GM23338 (cell line): ENCODE results near the gene NDST4. TPM values are rescaled to one million over a fixed set of nuclear protein-coding genes. Genes with fewer than 3 reads are reported as not detected.

Source experiments
- ATAC-seq: fragments of 200-7000 bp; cut with Tn5 transposase; 3 replicates; pipeline ENCODE4 v1.9.1; 2020
- DNase-seq: peaks from one replicate; pipeline ENCODE4 v3.0.0-alpha.2; 2015; ENCODE audit warnings: low spot score
- H2AFZ ChIP-seq: fragments of 200-600 bp; sonication (generic); 2 replicates; pipeline ENCODE4 v1.8.0; 2016; ENCODE audit warnings: antibody characterized with exemption, mild to moderate bottlenecking, moderate library complexity
- H3F3A ChIP-seq: fragments of 200-600 bp; sonication (generic); replicated peaks from 2 replicates; pipeline ENCODE4 v1.8.0; 2017; ENCODE audit warnings: antibody characterized with exemption, mixed run types, low read depth
- H3K27ac ChIP-seq: fragments of 200-600 bp; sonication (generic); 2 replicates; pipeline ENCODE4 v1.6.1; 2016; ENCODE audit warnings: low read depth
- H3K27me3 ChIP-seq: fragments of 200-600 bp; sonication (generic); 2 replicates; pipeline ENCODE4 v1.8.0; 2016; ENCODE audit warnings: mild to moderate bottlenecking, mixed run types, moderate library complexity; ENCODE audit not compliant: insufficient read depth
- H3K36me3 ChIP-seq: fragments of 200-600 bp; sonication (generic); 2 replicates; pipeline ENCODE4 v1.8.0; 2016; ENCODE audit warnings: mild to moderate bottlenecking; ENCODE audit not compliant: insufficient read depth
- H3K4me1 ChIP-seq: fragments of 200-600 bp; sonication (generic); 2 replicates; pipeline ENCODE4 v1.8.0; 2016; ENCODE audit warnings: mild to moderate bottlenecking, moderate library complexity; ENCODE audit not compliant: insufficient read depth
- H3K4me2 ChIP-seq: fragments of 200-600 bp; sonication (generic); 2 replicates; pipeline ENCODE4 v1.7.1; 2017; ENCODE audit warnings: mixed run types
- H3K4me3 ChIP-seq: fragments of 200-600 bp; sonication (generic); 2 replicates; pipeline ENCODE4 v1.6.1; 2016; ENCODE audit warnings: mixed run types
- H3K79me2 ChIP-seq: fragments of 200-600 bp; sonication (generic); replicated peaks from 2 replicates; pipeline ENCODE4 v1.8.0; 2017; ENCODE audit warnings: mild to moderate bottlenecking; ENCODE audit not compliant: insufficient read depth
- H3K9me2 ChIP-seq: fragments of 200-600 bp; sonication (generic); 2 replicates; pipeline ENCODE4 v1.8.0; 2017; ENCODE audit not compliant: insufficient read depth
- H4K20me1 ChIP-seq: fragments of 200-600 bp; sonication (generic); replicated peaks from 2 replicates; pipeline ENCODE4 v1.8.0; 2017; ENCODE audit warnings: mild to moderate bottlenecking; ENCODE audit not compliant: insufficient read depth
- H3K27ac Mint-ChIP-seq: 2 replicates; pipeline ENCODE4 v1.8.0; 2020; ENCODE audit warnings: inconsistent platforms, mild to moderate bottlenecking, moderate library complexity, mixed read lengths
- H3K27me3 Mint-ChIP-seq: 3 replicates; pipeline ENCODE4 v1.8.0; 2022; ENCODE audit warnings: low read depth, mild to moderate bottlenecking, moderate library complexity, mixed read lengths, inconsistent platforms; ENCODE audit not compliant: insufficient read depth, poor library complexity
- H3K36me3 Mint-ChIP-seq: 3 replicates; pipeline ENCODE4 v1.8.0; 2021; ENCODE audit warnings: low read depth, mild to moderate bottlenecking, inconsistent platforms, moderate library complexity, mixed read lengths
- H3K4me1 Mint-ChIP-seq: 3 replicates; pipeline ENCODE4 v1.8.0; 2020; ENCODE audit warnings: mild to moderate bottlenecking, inconsistent platforms, mixed read lengths
- H3K4me3 Mint-ChIP-seq: 3 replicates; pipeline ENCODE4 v1.8.0; 2021; ENCODE audit warnings: moderate library complexity, mild to moderate bottlenecking, inconsistent platforms, mixed read lengths
- H3K9me3 Mint-ChIP-seq: 3 replicates; pipeline ENCODE4 v1.8.0; 2020; ENCODE audit warnings: moderate library complexity, mild to moderate bottlenecking, inconsistent platforms, mixed read lengths
- JUNB ChIP-seq: IDR thresholded peaks from one replicate; pipeline ENCODE4 v1.6.1; 2016; ENCODE audit warnings: antibody characterized with exemption; ENCODE audit not compliant: unreplicated experiment
- POLR2AphosphoS5 ChIP-seq: IDR thresholded peaks from 2 replicates; pipeline ENCODE4 v1.6.1; 2016; ENCODE audit warnings: antibody characterized with exemption, low read depth
- STAT1 ChIP-seq: IDR thresholded peaks from one replicate; pipeline ENCODE4 v1.6.1; 2016; ENCODE audit warnings: antibody characterized with exemption; ENCODE audit not compliant: unreplicated experiment
- ZNF331 ChIP-seq: fragments of 250-450 bp; sonication (Bioruptor Pico); IDR thresholded peaks from 2 replicates; pipeline ENCODE4 v1.5.0; 2020; ENCODE audit warnings: low read depth, mild to moderate bottlenecking, moderate library complexity
- polyA plus RNA-seq: library from polyadenylated mRNA; unstranded; fragments of >200 nt; fragmentation: Nextera tagmentation; extraction: Ambion mirVana; gene quantifications from 2 replicates; pipeline ENCODE4 v1.2.1, GENCODE V29; 2016
- total RNA-seq: library from RNA; depleted of rRNA; stranded (reverse); fragments of >200 nt; shearing (Covaris generic); gene quantifications from 2 replicates; pipeline ENCODE4 v1.2.3, GENCODE V29; 2014
- TF ChIP-seq, protein P1 (sequence below): IDR thresholded peaks from one replicate; pipeline ENCODE4 v1.6.1; 2018; ENCODE audit warnings: antibody characterized with exemption; ENCODE audit not compliant: unreplicated experiment
- TF ChIP-seq, protein P2 (sequence below): IDR thresholded peaks from 2 replicates; pipeline ENCODE4 v1.6.1; 2016; ENCODE audit warnings: antibody characterized with exemption
- TF ChIP-seq, protein P3 (sequence below), 2 experiments: fragments of 200-600 bp in 1 of 2; sonication (generic) in 1 of 2; conservative IDR thresholded peaks; 2 replicates each; pipeline versions ENCODE4 v1.5.1 to v1.6.1; 2016 to 2017; ENCODE audit warnings: antibody characterized with exemption in 2 of 2, low read depth in 2 of 2, mild to moderate bottlenecking in 2 of 2, moderate library complexity in 1 of 2

Gene NDST4
- total and polyA plus RNA-seq, 2 experiments from 2014 or later: not detected

- TF ChIP-seq, protein P1, sequence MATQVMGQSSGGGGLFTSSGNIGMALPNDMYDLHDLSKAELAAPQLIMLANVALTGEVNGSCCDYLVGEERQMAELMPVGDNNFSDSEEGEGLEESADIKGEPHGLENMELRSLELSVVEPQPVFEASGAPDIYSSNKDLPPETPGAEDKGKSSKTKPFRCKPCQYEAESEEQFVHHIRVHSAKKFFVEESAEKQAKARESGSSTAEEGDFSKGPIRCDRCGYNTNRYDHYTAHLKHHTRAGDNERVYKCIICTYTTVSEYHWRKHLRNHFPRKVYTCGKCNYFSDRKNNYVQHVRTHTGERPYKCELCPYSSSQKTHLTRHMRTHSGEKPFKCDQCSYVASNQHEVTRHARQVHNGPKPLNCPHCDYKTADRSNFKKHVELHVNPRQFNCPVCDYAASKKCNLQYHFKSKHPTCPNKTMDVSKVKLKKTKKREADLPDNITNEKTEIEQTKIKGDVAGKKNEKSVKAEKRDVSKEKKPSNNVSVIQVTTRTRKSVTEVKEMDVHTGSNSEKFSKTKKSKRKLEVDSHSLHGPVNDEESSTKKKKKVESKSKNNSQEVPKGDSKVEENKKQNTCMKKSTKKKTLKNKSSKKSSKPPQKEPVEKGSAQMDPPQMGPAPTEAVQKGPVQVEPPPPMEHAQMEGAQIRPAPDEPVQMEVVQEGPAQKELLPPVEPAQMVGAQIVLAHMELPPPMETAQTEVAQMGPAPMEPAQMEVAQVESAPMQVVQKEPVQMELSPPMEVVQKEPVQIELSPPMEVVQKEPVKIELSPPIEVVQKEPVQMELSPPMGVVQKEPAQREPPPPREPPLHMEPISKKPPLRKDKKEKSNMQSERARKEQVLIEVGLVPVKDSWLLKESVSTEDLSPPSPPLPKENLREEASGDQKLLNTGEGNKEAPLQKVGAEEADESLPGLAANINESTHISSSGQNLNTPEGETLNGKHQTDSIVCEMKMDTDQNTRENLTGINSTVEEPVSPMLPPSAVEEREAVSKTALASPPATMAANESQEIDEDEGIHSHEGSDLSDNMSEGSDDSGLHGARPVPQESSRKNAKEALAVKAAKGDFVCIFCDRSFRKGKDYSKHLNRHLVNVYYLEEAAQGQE: no peak
- TF ChIP-seq ZNF331 (CRISPR knock-in tag): no peak
- TF ChIP-seq, protein P2, sequence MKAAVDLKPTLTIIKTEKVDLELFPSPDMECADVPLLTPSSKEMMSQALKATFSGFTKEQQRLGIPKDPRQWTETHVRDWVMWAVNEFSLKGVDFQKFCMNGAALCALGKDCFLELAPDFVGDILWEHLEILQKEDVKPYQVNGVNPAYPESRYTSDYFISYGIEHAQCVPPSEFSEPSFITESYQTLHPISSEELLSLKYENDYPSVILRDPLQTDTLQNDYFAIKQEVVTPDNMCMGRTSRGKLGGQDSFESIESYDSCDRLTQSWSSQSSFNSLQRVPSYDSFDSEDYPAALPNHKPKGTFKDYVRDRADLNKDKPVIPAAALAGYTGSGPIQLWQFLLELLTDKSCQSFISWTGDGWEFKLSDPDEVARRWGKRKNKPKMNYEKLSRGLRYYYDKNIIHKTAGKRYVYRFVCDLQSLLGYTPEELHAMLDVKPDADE: no peak
- no peak for TF ChIP-seq STAT1
- TF ChIP-seq JUNB: no peak
- TF ChIP-seq, protein P3, sequence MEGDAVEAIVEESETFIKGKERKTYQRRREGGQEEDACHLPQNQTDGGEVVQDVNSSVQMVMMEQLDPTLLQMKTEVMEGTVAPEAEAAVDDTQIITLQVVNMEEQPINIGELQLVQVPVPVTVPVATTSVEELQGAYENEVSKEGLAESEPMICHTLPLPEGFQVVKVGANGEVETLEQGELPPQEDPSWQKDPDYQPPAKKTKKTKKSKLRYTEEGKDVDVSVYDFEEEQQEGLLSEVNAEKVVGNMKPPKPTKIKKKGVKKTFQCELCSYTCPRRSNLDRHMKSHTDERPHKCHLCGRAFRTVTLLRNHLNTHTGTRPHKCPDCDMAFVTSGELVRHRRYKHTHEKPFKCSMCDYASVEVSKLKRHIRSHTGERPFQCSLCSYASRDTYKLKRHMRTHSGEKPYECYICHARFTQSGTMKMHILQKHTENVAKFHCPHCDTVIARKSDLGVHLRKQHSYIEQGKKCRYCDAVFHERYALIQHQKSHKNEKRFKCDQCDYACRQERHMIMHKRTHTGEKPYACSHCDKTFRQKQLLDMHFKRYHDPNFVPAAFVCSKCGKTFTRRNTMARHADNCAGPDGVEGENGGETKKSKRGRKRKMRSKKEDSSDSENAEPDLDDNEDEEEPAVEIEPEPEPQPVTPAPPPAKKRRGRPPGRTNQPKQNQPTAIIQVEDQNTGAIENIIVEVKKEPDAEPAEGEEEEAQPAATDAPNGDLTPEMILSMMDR (conservative IDR thresholded peaks at IDR 0.05; ENCODE audit: low read depth in 2 of 2): no peak
These were observed 38.7 kb upstream of the NDST4 start (continued) for GRCh38 chr4:115152081-115152480.

DNA sequence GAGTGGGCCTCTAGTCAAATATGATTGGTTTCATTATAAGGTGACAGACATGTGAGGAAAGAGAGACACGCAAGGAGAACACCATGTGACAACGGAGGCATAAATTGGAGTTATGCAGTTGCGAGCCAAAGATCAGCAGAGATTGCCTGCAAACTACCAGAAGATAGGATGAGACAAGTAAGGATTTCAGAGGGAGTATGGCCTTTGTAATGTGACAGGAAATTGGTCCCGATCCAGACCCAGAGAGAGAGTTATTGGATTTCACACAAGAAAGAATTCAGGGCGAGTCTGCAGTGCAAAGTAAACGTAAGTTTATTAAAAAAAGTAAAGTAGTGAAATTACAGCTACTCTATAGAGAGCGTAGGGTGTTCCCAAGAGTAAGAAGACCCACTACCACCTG lies 35.7 kb upstream of the NDST4 start:
- H3K4me1 Mint-ChIP-seq: no peaks in the 10 kb centered on the region
- no peak overlapping the region for H3K27ac Mint-ChIP-seq
- H3K27me3 ChIP-seq: no peaks in the 10 kb centered on the region
- no peaks in the 10 kb centered on the region for H3K9me3 Mint-ChIP-seq
- H3K27me3 Mint-ChIP-seq: no peaks in the 10 kb centered on the region
- no peaks in the 10 kb centered on the region for H4K20me1 ChIP-seq
- H3K4me3 Mint-ChIP-seq: no peak overlapping the region
- H3K9me2 ChIP-seq: no peaks in the 10 kb centered on the region
- H3K4me3 ChIP-seq: no peak overlapping the region
- H3K79me2 ChIP-seq: no peaks in the 10 kb centered on the region
- H3K4me2 ChIP-seq: no peak overlapping the region
- no peak overlapping the region for H2AFZ ChIP-seq
- H3K36me3 ChIP-seq: no peaks in the 10 kb centered on the region
- no peaks in the 10 kb centered on the region for H3K36me3 Mint-ChIP-seq
- no peaks in the 10 kb centered on the region for H3K4me1 ChIP-seq
- no peaks in the 10 kb centered on the region for H3F3A ChIP-seq
- no peak overlapping the region for H3K27ac ChIP-seq
- TF ChIP-seq, protein P1: no peak
- TF ChIP-seq, protein P2: no peak
- TF ChIP-seq ZNF331 (CRISPR knock-in tag) (no peak), POLR2AphosphoS5 (no peak), JUNB (no peak)
- DNase-seq (no peak), ATAC-seq (no peak)
